GM21737 (cell line): ENCODE measurements around the gene CTBP2.

Source experiments
- ATAC-seq: cut with Tn5 transposase; IDR thresholded peaks from one replicate; pipeline ENCODE4 v1.9.1; 2021; ENCODE audit warnings: mild to moderate bottlenecking, moderate library complexity; ENCODE audit not compliant: unreplicated experiment

CTBP2 gene

DNA sequence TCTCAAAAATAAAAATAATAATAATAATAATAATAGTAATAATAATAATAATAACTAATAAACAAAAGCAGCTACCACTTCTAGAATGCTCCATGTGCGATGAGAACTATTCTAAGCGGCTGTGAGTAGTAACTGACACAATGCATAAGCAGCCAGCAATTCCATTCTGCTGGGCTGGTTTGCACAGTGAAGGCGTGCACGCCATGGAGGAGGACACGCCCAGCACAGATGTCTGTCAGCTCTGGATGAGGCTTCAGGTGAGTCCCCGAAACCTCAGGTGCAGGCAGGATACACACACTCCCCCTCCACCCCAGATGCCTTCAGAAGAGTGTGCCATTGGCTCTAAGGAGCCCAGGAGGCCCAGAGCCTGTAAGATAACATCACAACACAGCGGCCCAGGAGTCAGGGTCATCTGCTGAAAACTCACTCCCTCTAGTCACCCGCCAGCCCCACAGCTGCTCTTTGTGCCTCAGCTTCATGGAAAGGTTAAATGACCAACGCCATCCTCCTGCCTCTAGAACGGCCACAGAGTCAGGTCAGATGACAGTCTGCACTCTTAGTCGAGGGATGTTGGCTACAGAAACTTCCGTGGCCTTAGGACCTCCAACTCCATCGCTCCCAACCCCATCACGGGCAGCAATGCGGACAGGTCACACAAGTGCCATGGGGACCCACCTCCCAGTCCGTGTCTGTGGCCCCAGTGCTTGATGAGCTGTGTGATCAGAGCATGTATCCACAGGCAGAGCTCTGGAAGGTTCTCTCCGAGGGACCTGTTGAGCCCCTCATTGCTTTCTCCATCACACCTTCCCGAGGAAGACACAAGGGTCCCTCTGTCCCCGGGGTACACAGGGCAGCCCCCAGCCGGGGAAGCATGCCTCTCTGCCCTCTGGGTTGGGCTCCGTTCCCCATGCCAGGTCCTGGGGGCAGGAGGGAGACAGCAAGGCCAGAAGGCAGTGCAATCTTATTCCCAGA is 103.9 kb downstream of the CTBP2 start:
- no peak for ATAC-seq

DNA sequence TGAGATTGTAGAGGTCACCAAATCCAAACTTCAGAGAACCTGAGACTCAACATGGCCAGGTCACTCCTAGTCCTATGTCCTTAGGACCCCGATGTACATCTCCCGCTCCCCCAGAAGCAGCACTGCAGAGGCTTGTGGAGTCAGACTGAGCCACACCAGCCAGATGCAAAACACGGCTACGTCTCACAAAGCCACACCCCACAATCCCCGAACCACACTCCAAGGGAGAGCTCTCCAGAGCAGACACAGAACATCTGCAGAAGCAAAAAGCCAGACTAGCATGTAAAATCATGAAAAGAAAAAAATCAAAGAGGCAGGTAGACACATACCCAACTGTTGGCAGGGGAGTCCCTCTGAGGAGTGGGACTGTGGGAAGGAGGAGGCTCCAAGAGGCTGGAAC is 104.9 kb downstream of the CTBP2 start:
- ATAC-seq = no peak

DNA sequence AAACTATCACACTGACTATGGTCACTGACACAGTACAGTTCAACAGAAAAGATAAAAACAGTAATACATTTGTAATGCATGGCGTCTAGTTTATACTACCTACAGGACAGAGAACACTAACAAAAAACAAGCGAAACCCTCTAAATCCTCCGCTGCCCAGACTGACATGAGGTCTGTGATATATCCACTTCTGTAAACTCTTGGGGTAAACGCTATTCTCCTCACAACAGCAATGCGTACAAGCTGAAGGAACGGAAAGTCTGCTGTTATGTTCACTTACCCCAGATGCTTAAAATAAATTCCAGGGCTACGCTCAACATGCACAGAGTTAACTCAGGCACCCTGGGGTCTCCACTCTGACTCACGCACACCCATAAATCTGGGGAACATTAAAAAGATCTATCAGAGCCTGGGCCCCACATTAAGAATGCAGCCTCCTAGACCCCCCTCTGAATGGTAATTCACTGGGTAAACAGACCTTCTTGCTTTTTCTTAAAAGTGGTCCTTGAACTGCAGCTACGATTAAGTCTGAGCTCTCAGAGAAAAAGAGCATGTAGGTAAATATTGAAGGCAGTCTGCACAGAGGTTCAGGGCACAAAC is 105.6 kb downstream of the CTBP2 start:
- ATAC-seq = no peak

DNA sequence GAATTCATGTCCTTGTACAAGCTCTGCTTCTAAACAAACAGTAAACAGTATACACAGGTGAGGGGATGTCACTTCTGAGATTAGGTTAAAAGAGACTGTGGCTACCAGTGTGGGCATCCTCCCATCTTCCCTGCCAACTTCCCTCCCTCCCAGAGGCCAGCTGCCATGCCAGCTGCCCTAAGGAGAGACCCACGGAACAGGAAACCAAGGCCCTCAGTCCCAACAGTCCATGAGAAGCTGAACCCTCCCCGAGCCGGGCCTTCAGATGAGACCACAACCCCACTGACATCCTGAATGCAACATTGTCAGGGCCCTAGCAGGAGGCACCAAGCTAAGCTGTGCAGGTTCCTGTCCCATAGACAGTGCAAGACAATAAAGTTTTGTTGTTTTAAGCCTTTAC is 106.1 kb downstream of the CTBP2 start:
- no peak for ATAC-seq

DNA sequence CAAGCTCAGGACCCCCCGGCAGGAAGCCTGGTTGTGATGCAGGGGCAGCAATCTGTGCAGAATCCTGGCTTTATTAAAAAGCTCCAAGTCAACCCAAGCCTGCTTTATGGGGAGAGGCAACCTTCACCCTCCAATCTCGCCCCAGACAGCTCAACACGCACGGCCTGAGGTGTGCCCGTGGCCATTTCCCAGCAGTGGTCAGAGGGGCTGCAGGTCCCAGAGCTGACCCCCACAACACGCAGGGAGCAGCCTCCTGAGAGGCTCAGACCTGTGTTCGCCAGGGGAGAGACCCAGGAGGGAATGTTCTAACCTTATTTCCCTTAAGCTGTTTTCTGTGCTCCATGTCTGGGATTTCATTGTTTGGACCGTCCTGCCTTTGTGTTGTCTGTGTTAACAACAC is 108.2 kb downstream of the CTBP2 start:
- ATAC-seq = no peak

DNA sequence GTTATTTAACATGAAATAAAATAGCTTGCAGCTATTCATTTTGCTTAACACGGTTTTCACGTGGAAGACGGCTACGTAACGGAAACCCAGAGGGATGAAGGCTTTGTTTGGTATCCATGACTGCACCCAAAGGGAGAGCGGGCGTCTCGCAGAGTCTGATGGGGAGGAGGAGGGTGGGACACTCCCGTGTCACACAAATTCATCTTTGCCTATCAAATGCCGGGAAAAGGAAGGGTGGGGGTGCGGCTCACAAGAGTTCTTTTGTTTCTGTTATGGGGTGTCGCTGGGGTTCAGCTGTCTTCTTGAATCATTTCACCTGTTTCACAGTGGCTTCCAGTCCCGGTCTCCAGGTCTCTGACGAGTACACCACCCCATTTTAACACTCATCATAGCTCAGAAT is 110.0 kb downstream of the CTBP2 start:
- ATAC-seq = no peak

DNA sequence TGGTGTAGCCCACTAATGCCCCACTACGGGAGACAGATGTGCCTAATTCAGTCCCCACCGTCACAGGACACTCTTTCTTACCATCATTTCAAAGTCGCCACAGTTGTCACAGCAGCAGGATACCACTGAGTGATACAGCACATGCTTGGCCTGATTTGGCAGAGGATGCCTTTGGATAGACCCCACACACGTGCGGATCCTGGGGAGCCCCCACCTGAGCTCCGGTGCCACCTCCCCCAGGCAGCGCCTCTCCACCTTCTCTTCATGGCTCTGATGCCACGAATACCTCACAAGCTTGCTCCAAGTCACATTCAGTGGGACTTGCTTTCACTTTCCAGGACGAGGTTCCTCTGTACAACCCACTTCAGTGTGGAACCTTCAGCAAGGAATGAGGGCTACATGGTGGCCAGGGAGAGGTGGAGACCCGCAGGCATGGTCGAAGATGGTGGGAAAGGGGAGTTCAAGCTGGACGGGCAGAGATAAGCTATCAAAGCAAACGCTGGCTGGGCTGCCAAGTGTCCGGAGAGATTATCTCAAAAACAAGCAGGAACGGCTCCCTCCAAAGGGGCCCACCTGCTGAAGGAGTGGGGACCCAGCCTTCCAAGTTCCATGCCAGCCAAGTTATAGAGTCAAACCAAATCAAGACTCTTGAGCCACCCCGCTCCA is 111.0 kb downstream of the CTBP2 start:
- ATAC-seq = no peak

DNA sequence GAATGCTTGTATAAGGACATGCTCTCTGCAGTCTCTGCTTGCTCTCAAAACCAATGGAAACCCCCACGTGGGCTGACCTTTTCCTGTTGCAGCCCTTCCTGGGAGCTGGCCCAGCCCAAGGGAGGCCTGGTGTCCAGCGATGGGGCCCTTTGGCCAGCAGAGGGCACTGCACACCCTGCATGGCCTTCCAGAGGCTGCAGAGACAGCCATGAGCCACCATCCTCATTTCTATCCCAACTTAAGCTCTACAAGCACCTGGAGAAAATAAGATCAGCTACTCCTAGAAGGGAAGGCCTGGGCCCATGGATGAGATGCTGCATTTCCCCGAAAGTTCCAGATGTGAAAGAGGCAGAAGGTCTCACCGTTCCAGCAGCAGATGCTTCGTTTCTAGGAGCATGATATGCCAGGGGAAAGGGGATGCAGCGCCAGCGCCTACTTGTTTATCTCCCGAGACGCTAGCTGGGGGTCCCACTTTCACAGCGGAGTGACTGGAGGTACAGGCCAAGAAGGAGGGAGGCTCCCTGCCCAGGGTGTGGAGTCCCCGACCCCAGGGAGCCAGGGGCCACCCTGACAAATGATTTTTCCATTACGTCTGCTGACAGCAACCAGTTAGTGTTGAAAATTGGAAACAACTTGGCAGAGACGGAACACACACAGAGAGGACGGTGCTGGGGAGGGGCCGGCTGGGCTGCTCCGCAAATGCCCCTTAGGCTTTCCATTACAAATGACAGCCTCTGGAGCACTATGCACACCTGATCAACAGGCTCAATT is 112.1 kb downstream of the CTBP2 start:
- ATAC-seq = peak; percentile 92

DNA sequence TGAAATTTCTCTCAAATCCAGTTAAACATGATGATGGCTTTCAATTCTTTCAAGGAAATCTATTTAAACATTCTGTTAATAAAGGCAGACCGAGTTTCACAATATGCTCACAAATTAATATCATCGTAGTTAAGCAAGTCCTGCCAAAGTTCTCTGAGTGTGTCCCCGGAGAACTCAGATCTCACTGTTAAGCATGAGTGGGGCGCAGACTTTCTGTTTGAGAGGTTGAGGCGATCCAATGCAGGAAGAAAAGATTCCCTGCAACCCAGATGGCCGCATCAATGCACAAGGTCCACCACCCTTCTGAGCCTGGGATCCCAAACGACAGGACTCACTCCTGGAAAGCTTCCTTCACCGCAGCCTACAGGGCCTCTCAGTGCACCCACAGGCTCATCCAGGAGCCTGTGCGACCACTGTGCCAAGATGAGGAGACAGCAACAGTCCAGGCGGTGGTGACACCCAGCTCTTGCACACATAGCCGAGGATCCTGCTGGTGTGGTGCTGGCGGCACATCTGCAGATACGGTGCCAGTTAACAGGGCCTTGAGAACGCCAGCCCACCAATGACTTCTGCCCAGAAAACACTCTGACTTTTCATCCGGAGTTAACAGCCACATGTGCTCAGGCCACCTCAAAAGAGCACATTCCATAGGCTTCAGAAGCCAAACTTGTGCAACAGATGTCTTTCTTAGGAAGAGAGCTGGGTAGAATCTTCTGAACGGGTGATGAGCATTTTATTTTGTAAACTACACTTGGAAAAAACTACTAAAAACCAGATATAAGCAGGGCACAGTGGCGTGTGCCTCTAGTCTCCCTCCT is 116.3 kb downstream of the CTBP2 start:
- no peak for ATAC-seq

DNA sequence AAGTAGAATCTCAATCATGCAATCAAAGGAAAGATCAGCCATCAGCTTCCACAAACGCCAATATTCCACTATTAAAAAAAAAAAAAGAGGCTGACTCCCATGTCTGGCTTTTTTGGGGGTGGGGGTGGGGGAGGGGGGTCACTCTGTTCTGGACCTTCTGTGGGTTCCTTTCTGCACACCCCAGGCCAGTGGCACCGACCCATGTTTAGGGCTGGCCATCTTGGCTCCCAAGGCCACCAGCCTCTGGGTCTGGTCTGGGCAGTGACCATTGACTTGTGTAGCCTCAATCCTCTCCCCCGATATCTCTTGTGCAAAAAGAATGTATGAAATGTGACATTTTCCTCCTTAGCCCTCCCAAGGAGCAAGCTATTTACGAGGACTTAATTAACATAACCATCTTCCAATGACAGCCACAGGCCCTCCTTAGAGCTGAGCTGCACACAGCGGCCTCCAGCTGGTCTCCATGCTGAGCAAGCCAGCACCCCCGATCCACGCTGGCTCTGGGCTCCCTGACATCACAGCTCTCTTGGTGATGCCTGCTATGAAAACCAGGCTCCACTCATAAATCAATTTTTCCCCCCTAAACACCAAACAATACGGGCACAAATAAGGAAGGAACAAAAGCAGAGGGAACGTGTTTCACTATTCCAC is 118.4 kb downstream of the CTBP2 start:
- ATAC-seq = no peak

DNA sequence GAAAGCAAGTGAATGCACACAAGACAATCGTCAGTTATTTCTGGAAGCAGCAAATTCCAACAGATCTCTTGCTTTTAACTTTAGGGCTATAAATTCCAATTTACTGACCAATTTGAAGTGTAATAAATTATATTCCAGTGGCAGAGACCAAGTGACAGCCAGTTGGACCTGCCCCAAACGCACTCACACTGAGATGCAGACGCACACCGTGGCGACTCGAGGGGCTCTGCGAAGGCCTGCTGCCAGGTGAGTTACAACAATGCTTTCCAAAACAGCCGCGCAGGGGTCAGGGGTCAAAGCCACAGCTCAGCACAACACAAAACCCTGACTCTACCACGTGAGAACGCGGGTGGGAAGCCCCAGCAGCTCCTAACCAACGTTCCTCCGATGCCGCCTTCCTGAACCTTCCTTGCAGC is 121.0 kb downstream of the CTBP2 start:
- ATAC-seq = no peak

DNA sequence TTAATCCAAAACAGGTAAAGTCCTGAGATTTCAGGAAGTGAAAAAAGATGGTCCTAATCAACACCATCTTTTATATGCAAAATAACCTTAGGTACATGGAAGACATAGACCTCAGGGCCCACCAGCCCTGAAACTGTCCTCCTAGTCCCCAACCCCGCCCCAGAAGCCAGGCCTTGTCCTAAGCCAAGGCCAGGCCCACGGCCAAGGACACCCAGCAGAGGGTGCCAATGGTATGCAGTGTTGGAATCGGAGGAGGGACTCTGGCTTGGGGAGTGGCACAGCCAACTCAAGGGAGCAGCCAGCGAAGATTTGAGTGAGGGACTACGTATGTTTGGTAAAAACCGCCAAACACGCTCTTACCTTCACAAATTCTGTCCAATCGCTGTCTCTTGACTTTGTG is 121.7 kb downstream of the CTBP2 start:
- ATAC-seq = no peak

DNA sequence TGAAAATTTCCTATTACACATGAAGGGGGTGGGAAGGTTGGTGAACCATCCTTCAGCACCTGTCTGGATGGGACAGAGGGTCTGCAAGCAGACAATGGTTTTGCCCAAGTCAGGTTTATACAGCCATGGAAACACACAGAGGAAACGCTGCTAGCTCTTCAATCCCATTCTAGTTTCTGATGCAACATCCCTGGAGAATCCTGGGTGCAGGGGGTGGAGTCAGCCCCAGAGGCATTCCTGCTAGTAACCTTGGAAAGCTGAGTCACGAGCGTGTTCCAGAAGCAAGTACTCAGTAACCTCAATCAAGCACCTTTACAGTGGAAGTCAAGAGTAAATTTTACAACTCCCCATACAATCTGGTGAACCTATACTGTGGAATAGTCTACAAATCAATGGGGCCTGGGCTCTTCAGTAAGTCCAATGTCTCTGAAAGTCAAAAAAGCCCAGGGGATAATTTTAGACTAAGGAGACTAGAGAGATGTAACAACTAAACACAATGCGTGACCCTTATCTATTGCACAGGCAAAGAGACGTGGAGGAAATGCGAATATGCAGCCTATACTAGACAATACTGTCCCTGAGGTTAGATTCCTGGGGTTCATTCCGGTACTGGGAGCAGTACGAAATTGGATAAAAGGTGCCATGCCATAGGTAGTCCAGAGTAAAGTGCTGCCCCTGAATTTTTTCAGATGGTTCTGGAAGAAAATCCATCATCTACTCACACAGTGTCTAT is 123.1 kb downstream of the CTBP2 start:
- no peak for ATAC-seq

DNA sequence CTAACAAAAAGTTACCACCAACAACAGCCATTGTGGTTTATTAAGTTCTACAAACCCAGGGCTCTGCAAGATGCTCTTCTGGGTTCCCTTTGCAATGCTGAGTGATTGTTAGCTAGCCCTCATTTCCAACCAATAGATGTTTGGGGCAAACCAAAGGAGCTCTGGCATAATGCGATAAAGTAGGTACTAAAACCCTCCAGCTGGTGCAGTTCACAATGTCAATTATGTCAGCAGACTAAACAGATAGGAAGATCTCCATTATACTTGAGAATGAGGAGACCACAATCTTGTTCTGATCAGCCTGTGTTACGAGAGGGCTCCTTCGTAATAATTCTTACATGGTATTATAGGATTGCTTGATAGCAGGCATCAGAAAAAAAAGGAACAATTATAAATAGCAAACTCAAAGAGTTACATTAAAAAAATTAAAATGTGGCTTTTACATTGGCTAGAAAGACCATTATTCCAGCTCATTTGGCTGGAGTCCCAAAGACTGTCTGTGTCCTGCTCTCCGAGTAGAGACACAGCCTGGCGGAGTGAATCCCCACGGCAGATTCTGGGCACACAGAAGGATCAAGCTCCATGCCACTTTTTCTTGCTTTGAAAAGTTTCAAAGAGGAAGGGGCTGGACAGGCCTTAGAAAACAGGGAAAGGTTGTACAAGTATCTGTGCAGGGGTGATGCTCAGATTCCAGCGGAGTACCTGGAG is 124.6 kb downstream of the CTBP2 start:
- ATAC-seq = no peak

DNA sequence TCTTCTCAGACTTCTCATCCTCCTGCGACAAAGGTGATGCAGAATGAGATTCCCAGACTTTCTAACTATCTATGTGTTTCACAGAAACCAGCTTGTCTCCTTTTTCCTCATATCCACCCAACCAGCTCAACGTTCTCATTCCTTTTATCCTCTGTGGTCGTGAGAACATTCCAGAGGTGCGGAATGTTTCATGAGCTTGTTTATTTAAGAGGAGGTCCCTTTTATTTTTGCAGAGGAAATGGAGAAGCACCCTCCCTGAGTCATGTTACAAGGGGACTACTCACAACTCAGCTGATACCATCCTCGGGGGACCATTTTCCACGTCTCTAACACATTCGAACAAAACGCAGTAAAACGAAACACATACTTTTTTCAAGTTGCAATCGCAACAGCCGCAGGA is 125.2 kb downstream of the CTBP2 start:
- ATAC-seq = no peak

DNA sequence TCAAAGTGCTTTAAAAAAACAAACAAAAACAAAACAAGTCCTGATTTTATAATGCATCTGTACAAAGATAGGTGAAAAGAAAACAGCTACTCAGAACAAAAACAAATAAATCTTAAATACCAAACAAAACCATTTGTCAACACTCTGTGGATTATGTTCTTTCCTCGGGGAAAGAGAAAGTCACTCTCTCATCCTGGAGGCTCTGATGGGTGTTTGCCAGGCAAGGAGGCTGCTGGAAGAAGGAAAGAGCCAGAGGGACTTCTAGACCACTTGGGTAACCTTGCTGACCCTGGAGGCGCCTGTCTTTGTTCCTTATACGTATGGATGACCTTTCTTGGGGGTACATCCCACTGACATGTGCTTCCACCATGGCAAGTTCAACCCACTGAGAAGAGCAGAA is 125.7 kb downstream of the CTBP2 start:
- no peak for ATAC-seq

DNA sequence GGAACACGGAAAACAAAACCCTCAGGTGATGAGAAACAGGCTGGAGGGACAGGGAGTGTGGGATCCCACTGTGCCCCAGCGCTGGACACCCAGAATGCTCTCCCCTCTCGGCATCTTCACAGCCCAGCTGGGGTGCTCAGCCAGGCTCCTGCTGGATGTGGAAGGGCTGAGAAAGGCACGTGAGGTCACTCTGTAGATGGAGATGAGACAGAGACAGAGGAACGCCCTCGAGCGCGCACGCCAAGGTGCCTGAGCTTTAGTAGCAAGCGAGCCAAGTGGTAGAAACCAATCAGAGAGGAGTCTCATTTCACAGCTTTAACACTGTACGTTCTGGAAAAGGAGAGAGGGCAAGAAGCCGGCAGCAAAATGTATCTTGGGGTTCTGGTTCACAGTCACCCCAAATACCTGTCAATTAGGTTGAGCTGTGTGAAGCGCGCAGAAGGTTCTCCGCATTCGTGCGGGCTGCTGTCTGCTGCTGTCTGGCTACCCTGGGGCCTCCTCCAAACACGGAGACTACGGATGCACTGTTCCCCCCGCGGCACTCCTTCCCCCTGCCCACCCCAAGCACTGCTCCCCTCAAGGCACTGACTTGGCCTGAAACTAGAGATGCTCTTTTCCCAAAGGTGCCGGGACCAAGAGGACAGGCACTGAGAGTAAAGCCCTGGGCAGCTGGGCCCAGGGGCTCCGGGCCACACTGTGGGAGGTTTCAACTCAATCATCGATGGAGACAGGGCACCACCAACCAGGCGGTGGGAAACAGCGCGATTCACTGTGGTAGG is 127.0 kb downstream of the CTBP2 start:
- ATAC-seq = no peak
